GM19025 (cell line): ENCODE results near the gene NKX1-1.
"Not testable (repeated sequence)": the region's sequence is repeated elsewhere in the genome, so short reads cannot be mapped to it uniquely, and the experiment has no call there.

Experiments
- ATAC-seq: cut with Tn5 transposase; IDR thresholded peaks from one replicate; pipeline ENCODE4 v1.9.1; 2021; ENCODE audit warnings: mild to moderate bottlenecking, low read depth, moderate library complexity; ENCODE audit not compliant: unreplicated experiment

The NKX1-1 gene

GRCh38 chr4:1375051-1375721, 31.1 kb downstream of the NKX1-1 start:
- ATAC-seq = no peak

GRCh38 chr4:1374706-1375045, 31.6 kb downstream of the NKX1-1 start:
- no peak for ATAC-seq

GRCh38 chr4:1373892-1374705, 32.1 kb downstream of the NKX1-1 start:
- ATAC-seq = no peak

- not testable (repeated sequence) for ATAC-seq
Observed at GRCh38 chr4:1372576-1372975, 33.7 kb downstream of the NKX1-1 start.

- ATAC-seq = no peak
Observed at GRCh38 chr4:1371176-1372165, 34.8 kb downstream of the NKX1-1 start.

- ATAC-seq = no peak
Observed at GRCh38 chr4:1370321-1371124, 35.7 kb downstream of the NKX1-1 start.

- ATAC-seq = no peak
Observed at GRCh38 chr4:1369479-1370079, 36.7 kb downstream of the NKX1-1 start.

GRCh38 chr4:1369091-1369450, 37.2 kb downstream of the NKX1-1 start:
- ATAC-seq = no peak

GRCh38 chr4:1368421-1369090, 37.7 kb downstream of the NKX1-1 start:
- no peak for ATAC-seq

GRCh38 chr4:1367936-1368289, 38.3 kb downstream of the NKX1-1 start:
- ATAC-seq = no peak

- no peak for ATAC-seq
Observed at GRCh38 chr4:1367230-1367935, 38.9 kb downstream of the NKX1-1 start.

GRCh38 chr4:1366371-1367229, 39.6 kb downstream of the NKX1-1 start:
- ATAC-seq = no peak

- ATAC-seq = no peak
Observed at GRCh38 chr4:1365271-1366178, 40.7 kb downstream of the NKX1-1 start.

GRCh38 chr4:1364748-1365147, 41.5 kb downstream of the NKX1-1 start:
- ATAC-seq = no peak

GRCh38 chr4:1364217-1364616, 42.0 kb downstream of the NKX1-1 start:
- ATAC-seq = no peak

GRCh38 chr4:1363513-1363912, 42.7 kb downstream of the NKX1-1 start:
- no peak for ATAC-seq

GRCh38 chr4:1362521-1362920, 43.7 kb downstream of the NKX1-1 start:
- no peak for ATAC-seq
